RWPE2 (cell line): Measurements from ENCODE around the gene GRIN3B.

Source experiments
- ATAC-seq: fragments of 200-7000 bp; cut with Tn5 transposase; 3 replicates; pipeline ENCODE4 v1.9.1; 2021; ENCODE audit warnings: low read depth
- DNase-seq: peaks from one replicate; pipeline ENCODE4 v3.0.0-alpha.2; 2020; ENCODE audit warnings: low spot score
- H3K27ac ChIP-seq: fragments of 450-650 bp; 2 replicates; pipeline ENCODE4 v1.5.1; 2017; ENCODE audit warnings: mild to moderate bottlenecking; ENCODE audit not compliant: poor library complexity, severe bottlenecking
- H3K27me3 ChIP-seq: fragments of 250-450 bp; sonication (Bioruptor Pico); 2 replicates; pipeline ENCODE4 v1.5.1; 2021; ENCODE audit warnings: mild to moderate bottlenecking, moderate library complexity; ENCODE audit not compliant: insufficient read depth, poor library complexity, severe bottlenecking
- H3K36me3 ChIP-seq: fragments of 250-450 bp; sonication (Bioruptor Pico); 2 replicates; pipeline ENCODE4 v1.5.1; 2020; ENCODE audit warnings: low read depth, mild to moderate bottlenecking, moderate library complexity
- H3K4me1 ChIP-seq: fragments of 250-450 bp; sonication (Bioruptor Pico); 2 replicates; pipeline ENCODE4 v1.5.1; 2021; ENCODE audit warnings: mild to moderate bottlenecking, moderate library complexity; ENCODE audit not compliant: insufficient read depth, poor library complexity, severe bottlenecking
- H3K4me3 ChIP-seq: fragments of 250-450 bp; sonication (Bioruptor Pico); 2 replicates; pipeline ENCODE4 v1.5.1; 2021; ENCODE audit warnings: mild to moderate bottlenecking, moderate library complexity; ENCODE audit not compliant: severe bottlenecking
- H3K9me3 ChIP-seq: fragments of 250-450 bp; sonication (Bioruptor Pico); 2 replicates; pipeline ENCODE4 v1.5.1; 2021; ENCODE audit warnings: mild to moderate bottlenecking, moderate library complexity; ENCODE audit not compliant: severe bottlenecking
- CTCF ChIP-seq: fragments of 450-650 bp; IDR thresholded peaks from one replicate; pipeline ENCODE4 v1.5.1; 2017; ENCODE audit warnings: mild to moderate bottlenecking, moderate library complexity; ENCODE audit not compliant: poor library complexity, severe bottlenecking

Gene GRIN3B

GRCh38 chr19:1054102-1055027 lies 54.1 kb downstream of the GRIN3B start:
- no peaks in the 10 kb centered on the region for H3K9me3 ChIP-seq
- no peak overlapping the region for H3K27ac ChIP-seq
- ATAC-seq (no peak), DNase-seq (no peak)
- H3K27me3 ChIP-seq = no peaks in the 10 kb centered on the region
- no peaks in the 10 kb centered on the region for H3K4me1 ChIP-seq
- TF ChIP-seq CTCF = no peak
- no peak overlapping the region for H3K4me3 ChIP-seq
- H3K36me3 ChIP-seq = no peaks in the 10 kb centered on the region; the same call in 1 of the 2 replicates

- Histone ChIP-seq H3K4me1 (no peaks in the 10 kb centered on the region), H3K27ac (no peak overlapping the region), H3K27me3 (no peaks in the 10 kb centered on the region), H3K36me3 (no peaks in the 10 kb centered on the region; the same call in 1 of the 2 replicates), H3K9me3 (no peaks in the 10 kb centered on the region), H3K4me3 (no peak overlapping the region)
- DNase-seq = no peak
- TF ChIP-seq CTCF = no peak
- no peak for ATAC-seq
These were observed 54.8 kb downstream of the GRIN3B start for GRCh38 chr19:1055028-1055425.

- H3K4me3 ChIP-seq = no peak overlapping the region
- no peak for DNase-seq
- no peaks in the 10 kb centered on the region for H3K9me3 ChIP-seq
- H3K27ac ChIP-seq = no peak overlapping the region
- no peak for TF ChIP-seq CTCF
- no peaks in the 10 kb centered on the region; the same call in 1 of the 2 replicates for H3K36me3 ChIP-seq
- no peak for ATAC-seq
- H3K4me1 ChIP-seq = no peaks in the 10 kb centered on the region
- no peaks in the 10 kb centered on the region for H3K27me3 ChIP-seq
These were observed 55.8 kb downstream of the GRIN3B start for GRCh38 chr19:1055886-1056620.

GRCh38 chr19:1057176-1057855 lies 57.1 kb downstream of the GRIN3B start:
- ATAC-seq = no peak
- Histone ChIP-seq H3K27ac (no peak overlapping the region), H3K4me3 (no peak overlapping the region), H3K9me3 (no peaks in the 10 kb centered on the region), H3K27me3 (no peaks in the 10 kb centered on the region), H3K4me1 (no peaks in the 10 kb centered on the region), H3K36me3 (no peaks in the 10 kb centered on the region; the same call in 1 of the 2 replicates)
- no peak for TF ChIP-seq CTCF
- no peak for DNase-seq
